NCI-H226 (cell line): ENCODE measurements around the gene TNNI2.
"Not testable (repeated sequence)": the region's sequence is repeated elsewhere in the genome, so short reads cannot be mapped to it uniquely, and the experiment has no call there.

Source experiments
- DNase-seq: peaks from one replicate; pipeline ENCODE4 v3.0.0-alpha.2; 2015

Gene TNNI2

GRCh38 chr11:1862588-1863351 lies 24.0 kb downstream of the TNNI2 start:
- DNase-seq = no peak

DNA sequence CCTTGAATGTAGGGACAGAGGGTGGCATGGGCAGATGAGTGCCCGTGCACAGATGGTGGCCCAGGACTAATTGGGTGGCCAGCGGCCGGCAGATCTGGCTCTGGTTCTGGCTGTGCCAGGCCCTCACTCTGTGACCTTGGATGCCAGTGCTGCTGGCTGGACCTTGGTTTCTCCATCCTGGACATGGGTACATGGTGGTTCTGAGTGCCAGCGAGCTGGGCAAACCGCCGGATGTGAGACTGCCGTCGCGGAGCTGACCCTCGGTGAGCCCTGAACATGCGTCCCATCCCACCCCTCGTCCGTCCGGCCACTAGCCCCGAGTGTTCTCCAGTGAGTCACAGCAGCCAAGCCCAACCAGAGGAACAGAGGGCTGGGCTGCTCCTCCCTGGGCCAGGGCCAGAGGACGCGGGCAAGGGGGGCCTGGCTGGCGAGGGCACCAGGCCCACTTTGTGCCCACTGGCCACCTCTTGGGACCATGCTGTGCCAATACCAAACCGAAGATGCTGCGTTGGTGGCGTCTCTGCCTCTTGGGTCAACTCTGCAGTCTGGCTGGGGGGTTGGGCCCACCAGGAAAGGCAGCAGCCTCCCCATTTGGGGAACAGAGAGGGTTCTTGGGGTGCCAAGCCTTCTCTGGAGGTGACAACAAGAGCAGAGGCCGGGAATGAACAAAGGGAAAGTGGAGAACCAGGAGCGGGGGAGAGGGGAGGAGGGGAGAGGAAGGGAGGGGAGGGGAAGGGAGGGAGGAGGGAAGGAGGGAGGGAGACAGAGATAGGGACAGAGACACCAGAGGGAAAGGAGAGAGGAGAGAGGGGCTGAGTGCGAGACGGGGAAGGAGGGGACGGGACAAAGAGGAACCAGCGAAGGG lies 24.8 kb downstream of the TNNI2 start:
- DNase-seq = no peak

DNA sequence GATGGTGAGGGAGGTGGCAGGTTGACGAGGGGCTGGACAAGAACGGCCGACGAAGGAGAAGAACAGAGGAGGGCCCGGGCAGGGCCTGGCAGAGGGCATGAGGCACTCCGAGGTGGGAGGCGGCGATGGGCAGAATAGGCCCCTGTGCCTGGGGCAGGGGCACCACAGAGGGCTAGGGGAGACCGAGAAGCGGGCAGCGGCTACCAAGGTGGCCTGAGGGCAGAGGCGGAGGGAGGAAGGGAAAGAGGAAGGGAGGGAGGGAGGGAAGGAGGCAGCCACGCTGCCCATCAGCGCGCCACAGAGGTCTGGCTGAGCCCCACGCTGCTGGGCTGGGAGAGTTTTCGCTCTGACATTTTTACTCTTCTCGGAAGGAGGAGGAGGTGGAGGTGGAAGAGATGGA lies 25.4 kb downstream of the TNNI2 start:
- DNase-seq = no peak

DNA sequence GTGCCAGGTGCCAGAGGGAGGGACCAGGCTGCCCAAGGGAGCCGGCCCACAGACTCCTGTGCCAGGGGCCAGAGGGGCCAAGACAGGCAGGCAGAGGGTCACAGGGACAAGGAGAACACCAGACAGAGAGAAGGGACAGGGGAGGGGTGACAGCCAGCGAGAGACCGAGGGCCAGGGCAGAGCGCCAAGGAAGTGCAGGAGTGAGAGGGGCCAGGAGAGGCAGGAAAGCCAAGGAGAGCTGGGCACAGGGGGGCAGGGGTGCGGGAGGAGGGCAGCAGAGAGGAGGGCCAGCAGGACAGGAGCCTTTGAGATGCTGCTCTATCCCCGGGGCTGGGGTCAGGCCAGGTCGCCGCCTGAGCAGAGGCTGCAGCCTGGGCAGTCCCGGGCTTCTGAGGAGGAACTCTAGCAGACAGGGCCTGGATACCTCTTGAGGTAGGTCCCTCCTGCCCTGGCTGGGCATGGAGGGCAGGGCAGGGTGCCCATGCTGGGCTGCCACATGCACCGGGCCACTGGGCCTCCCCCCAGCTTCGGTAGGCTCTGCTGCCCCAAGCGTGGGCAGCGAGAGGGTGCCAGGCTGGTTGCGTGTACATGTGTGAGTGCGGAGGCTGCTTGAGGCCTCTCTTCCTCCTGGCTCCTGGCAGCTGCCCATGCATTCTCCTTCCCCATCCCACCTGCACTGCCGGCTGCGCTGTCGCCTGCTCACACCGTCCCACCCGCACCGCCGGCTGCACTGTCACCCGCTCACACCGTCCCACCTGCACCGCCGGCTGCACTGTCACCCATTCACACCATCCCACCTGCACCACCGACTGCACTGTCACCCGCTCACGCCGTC lies 26.3 kb downstream of the TNNI2 start:
- DNase-seq = no peak

DNA sequence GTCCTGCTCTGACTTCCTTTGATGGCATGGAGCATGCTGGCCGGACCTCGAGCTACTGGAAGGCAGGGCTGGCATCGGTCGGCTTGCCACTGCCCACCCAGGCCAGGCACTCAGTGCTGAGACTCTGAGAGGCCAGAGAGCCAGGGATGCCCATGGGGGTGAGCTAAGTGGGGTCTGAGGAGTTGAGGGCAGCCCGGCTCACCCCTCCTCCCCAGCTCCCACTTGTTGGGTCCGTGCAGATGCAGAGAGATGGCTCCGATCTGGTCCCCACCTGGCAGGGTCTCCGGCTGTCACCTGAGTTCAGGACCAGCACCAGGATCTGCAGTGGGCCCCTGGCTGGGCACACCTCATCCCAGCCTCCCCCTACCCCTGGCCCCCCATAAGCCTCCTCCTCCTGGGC lies 27.4 kb downstream of the TNNI2 start:
- DNase-seq = no peak

DNA sequence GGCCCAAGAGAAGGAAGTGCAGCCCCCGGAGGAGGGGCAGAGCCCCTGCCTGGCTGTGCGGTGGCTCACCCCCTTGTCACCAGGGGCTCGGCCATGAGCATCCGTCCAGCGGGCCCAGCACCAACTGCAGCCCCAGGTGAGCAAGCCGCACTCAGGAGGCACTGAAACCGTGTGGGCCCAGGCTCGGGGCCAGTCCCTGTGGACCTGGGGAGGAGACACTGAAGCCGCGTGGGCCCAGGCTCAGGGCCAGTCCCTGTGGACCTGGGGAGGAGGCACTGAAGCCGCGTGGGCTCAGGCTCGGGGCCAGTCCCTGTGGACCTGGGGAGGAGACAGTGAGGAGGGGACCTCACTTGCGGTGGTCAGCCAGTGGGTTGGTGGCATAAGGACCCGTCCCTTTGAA lies 28.0 kb downstream of the TNNI2 start:
- DNase-seq = no peak

- DNase-seq = no peak
Measured at GRCh38 chr11:1867381-1867780, 28.6 kb downstream of the TNNI2 start.

DNA sequence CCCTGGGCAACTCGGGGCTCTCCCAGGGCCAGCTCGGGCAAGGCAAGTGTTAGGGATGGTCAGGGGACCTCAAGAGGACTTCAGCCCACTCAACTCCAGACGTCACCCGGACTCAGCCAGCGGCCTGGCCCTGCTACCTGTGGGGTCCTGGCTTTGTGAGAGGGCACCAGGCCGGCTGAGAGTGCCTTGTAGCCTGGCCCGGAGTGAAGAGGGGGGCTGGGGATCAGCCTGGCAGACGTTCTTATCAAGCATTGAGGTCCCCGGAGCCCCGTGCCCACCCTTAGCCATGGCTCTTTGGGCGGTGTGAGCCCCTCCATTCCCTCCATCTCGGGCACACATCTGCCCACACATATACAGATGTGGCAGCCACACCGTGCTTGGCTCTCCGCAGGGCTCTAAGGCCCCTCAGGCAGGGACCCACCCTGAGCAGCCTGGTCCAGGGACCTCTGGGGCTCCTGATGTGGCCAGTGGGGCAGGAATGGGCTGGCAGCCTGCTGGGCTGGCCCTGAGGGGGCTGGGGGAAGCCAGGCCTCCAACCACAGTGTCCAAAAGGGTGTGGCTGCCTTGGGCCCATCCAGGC lies 29.4 kb downstream of the TNNI2 start:
- DNase-seq = no peak

DNA sequence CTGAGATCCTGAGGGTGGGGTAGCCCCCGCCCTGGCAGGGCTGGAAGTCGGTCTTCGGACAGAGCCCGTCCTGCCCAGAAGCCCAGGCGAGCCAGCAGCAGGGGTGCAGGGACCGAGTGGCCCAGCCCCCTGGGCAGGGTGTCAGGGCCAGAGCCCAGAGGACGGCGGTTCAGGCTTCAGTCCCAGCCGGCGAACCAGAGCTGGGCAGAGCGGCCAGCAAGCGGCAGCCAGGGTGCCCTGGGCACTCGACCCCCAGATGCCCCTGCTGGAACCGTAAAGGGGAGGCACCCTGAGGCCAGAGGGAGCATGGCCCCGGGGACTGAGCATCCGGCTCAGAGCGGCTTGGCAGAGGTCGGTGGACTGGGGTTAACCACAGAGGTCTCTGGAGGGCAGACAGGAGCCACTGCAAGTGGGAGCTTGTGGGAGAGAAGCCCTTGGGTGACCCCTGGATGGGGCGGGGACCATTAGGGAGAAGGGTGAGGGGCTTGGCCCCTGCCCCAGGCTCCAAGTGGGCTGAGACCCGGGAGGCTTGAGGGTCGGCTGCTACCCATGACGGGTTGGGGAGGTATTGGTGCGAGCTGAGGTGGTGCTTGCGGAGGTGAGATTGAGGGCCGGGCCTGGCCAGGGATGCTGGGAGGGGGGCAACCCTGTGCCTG lies 30.0 kb downstream of the TNNI2 start:
- DNase-seq = no peak

- no peak for DNase-seq
Measured at GRCh38 chr11:1869427-1870325, 30.9 kb downstream of the TNNI2 start.

GRCh38 chr11:1870326-1870696 lies 31.5 kb downstream of the TNNI2 start:
- no peak for DNase-seq

- no peak for DNase-seq
Measured at GRCh38 chr11:1870721-1871466, 32.1 kb downstream of the TNNI2 start.

DNA sequence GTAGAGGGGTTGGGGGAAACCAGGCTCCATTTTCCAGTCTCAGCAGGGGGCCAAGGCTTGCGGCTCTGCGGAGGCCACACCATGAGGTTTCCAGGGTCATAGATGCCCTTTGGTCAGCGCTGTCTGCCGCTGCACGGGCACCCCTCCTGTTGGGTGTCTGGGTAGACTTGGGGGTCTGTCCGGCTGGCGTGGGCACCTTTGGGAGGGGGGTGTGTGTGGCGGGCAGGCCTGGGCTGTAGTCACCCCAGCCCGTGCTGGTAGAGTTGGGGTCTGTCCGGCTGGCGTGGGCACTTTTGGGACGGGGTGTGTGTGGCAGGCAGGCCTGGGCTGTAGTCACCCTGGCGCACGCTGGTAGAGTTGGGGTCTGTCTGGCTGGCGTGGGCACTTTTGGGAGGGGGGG lies 32.8 kb downstream of the TNNI2 start:
- no peak for DNase-seq

DNA sequence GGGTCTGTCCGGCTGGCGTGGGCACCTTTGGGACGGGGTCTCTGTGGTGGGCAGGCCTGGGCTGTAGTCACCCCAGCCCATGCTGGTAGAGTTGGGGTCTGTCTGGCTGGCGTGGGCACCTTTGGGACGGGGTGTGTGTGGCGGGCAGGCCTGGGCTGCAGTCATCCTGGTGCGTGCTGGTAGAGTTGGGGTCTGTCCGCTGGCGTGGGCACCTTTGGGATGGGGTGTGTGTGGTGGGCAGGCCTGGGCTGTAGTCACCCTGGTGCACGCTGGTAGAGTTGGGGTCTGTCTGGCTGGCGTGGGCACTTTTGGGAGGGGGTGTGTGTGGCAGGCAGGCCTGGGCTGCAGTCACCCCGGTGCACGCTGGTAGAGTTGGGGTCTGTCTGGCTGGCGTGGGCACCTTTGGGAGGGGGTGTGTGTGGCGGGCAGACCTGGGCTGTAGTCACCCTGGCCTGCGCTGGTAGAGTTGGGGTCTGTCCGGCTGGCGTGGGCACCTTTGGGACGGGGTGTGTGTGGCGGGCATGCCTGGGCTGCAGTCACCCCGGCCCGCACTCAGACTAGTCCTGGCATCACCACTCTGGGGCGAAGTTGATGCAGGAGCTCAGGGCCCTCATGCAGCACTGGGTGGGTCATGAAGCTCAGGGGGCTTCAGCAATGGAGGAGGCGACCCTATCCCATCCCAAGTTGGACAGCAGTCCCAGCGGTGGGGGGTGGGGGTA lies 33.6 kb downstream of the TNNI2 start:
- no peak for DNase-seq

DNA sequence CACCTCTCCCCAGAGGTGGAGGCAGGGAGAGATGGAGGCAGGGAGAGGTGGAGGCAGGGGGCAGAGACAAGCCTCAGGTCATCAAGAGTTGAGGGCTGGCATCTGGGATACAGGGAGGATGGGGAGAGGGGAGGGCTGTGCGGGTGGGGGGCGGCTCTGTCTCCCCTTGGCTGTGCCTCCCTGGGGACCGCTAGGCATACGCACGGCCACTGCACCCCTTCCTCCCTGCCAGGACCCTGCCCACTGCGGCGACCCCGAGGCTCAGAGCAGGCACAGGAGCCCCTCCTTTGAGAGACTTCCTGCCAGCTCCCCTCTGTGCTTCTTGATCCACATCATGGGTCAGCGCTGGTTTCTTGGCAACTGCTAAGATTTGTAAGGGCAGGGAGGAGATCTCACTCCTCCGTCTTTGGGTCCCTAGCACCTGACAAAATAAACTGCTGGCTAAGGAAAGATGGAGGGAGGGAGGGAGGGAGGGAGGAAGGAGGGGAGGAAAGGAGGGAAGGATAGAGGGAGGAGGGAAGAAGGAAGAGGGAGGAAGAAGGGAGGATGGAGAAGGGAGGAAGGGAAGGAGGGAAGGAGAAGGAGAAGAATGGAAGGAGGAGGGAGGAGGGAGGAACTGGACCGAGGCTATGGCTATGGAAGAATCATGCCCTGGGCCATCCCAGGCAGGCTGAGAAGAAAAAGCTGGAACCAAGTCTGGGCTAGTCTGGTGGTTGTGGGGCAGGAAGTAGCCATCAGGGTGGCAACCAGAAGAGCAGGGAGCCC lies 34.4 kb downstream of the TNNI2 start:
- DNase-seq = peak; percentile 40

GRCh38 chr11:1873813-1874150 lies 35.0 kb downstream of the TNNI2 start:
- DNase-seq = not testable (repeated sequence)

- DNase-seq = not testable (repeated sequence)
Measured at GRCh38 chr11:1874441-1875092, 35.8 kb downstream of the TNNI2 start.

DNA sequence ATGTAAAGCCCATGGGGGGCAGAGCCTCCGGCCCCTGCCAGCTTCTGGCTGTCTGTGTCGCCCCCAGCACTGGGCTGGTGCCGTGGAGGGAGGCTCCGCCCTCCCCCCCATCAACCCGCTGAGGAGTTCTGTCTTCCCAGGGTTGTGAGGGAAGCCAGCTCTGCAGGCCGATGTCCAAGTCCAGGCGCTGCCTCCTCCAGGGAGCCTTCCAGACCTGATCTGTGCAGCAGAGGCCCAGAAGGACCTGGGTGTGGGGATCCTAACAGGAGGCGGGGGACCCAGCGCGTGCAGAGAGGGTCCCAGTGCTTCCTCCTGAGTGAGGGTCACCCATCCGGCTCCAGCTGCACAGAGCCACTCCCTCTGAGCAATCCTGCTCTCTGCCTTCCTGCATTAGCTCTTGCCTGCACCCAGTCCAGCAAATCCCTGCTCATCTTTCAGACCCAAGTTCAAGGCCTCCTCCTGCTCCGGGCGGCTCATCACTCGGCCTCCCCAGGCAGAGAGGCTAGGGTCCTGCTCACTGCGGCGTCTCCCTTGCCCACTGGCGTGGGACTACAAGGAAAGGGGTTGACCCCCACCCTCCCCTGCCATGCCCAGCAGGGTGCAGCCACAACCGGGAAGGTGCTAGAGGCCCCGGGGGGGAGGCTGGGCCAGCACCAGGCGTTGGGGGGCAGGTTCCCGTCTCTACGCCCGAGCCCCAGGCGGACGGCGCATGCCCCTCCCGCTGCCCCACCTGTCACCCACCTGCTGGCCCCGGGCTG lies 36.5 kb downstream of the TNNI2 start:
- DNase-seq = no peak
